HUES6 (cell line): ENCODE measurements around the gene XAGE1A.
"Not testable (repeated sequence)": the region's sequence is repeated elsewhere in the genome, so short reads cannot be mapped to it uniquely, and the experiment has no call there.

ENCODE experiments used
- H3K27ac ChIP-seq: 2 replicates; pipeline ENCODE4 v1.7.0; 2013; ENCODE audit warnings: low read depth, mild to moderate bottlenecking, low read length, inconsistent platforms
- H3K27me3 ChIP-seq: 2 replicates; pipeline ENCODE4 v1.6.1; 2013; ENCODE audit warnings: low read length; ENCODE audit not compliant: control insufficient read depth, insufficient read depth
- H3K36me3 ChIP-seq: 2 replicates; pipeline ENCODE4 v1.6.1; 2013; ENCODE audit warnings: low read length; ENCODE audit not compliant: control insufficient read depth, insufficient read depth
- H3K4me1 ChIP-seq: 2 replicates; pipeline ENCODE4 v1.6.1; 2013; ENCODE audit warnings: low read length; ENCODE audit not compliant: control insufficient read depth, insufficient read depth
- H3K4me3 ChIP-seq: 2 replicates; pipeline ENCODE4 v1.5.1; 2013; ENCODE audit warnings: low read depth, low read length
- H3K9ac ChIP-seq: one replicate; pipeline ENCODE4 v1.6.1; 2013; ENCODE audit warnings: mild to moderate bottlenecking, low read length
- H3K9me3 ChIP-seq: 2 replicates; pipeline ENCODE4 v1.6.1; 2013; ENCODE audit warnings: low read depth, low read length; ENCODE audit not compliant: control insufficient read depth, insufficient read depth

Gene XAGE1A

DNA sequence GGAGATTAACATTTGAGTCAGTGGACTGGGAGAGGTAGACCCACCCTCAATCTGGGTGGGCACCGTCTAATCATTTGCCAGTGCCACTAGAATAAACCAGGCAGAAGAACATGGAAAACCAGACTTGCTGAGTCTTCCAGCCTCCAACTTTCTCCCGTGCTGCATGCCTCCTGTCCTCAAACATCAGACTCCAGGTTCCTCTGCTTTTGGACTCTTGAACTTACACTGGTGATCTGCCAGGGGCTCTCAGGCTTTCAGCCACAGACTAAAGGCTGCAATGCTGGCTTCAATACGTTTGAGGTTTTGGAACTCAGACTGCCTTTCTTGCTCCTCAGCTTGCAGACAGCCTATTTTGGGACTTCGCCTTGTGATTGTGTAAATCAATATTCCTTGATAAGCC lies 45.4 kb downstream of the XAGE1A start:
- not testable (repeated sequence) for H3K9me3 ChIP-seq, H3K4me1 ChIP-seq, H3K4me3 ChIP-seq, H3K27me3 ChIP-seq, H3K36me3 ChIP-seq, H3K27ac ChIP-seq, H3K9ac ChIP-seq

DNA sequence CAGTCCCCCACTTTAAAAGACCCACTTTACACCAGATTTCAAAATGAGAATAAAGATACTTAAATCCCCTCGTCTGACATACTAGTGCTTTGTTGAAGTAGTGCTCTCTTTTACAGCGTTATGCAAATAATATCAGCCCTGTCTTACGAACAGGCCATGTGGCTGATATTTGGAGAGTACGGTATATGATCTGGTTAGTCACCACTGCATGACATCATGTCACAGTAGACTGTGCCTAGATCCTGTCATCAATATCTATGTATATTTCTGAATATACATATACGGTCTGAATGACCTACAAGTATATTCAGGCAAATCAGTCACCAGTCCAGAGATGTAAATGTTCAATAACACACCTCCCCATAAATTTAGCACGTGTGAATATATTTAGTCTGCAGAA lies 46.7 kb downstream of the XAGE1A start:
- Histone ChIP-seq H3K4me1 (no peaks in the 10 kb centered on the region; the same call in 1 of the 2 replicates), H3K27ac (no peak overlapping the region), H3K9me3 (peaks cover 4% of the 10 kb centered on the region; the same call in 1 of the 2 replicates), H3K4me3 (no peak overlapping the region), H3K27me3 (peaks cover 4% of the 10 kb centered on the region; the same call in 1 of the 2 replicates), H3K36me3 (no peaks in the 10 kb centered on the region), H3K9ac (no peak overlapping the region)

DNA sequence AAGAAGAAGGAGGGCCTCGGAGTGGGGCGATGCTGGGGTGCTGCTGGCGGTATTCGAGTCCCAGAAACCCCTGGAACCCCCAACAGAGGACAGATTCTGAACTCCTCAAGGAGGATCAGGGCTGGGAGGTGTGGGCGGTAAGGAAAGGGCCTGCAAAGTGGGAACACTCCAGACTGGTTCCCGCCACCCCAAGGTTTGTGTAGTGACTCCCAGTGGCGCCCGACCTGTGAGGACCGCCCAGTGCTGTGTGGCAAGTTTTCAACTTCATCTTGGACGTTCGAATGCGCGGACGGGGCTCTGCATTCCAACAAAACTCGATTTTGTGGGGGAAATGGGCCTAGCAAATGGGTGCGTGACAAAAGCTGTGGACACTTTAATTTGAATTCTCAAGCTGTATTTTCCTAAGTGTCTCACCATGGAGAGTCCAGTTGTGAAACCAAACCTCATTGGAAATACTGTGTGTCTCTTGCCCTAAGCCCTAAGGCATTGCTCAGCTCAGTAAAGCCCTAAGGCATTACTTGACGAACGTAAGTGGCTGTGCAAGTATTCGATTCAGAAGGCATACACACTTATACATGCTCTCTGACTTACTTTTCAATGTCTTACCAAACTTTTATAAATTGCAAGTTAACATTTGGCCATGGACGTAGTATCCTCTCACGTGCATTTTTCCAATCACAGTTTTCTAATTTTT lies 48.7 kb downstream of the XAGE1A start:
- Histone ChIP-seq H3K9me3 (peaks cover 4% of the 10 kb centered on the region; the same call in 1 of the 2 replicates), H3K9ac (no peak overlapping the region), H3K36me3 (no peaks in the 10 kb centered on the region), H3K27me3 (peaks cover 4% of the 10 kb centered on the region; the same call in 1 of the 2 replicates), H3K4me3 (no peak overlapping the region), H3K4me1 (no peaks in the 10 kb centered on the region; the same call in 1 of the 2 replicates), H3K27ac (no peak overlapping the region)

DNA sequence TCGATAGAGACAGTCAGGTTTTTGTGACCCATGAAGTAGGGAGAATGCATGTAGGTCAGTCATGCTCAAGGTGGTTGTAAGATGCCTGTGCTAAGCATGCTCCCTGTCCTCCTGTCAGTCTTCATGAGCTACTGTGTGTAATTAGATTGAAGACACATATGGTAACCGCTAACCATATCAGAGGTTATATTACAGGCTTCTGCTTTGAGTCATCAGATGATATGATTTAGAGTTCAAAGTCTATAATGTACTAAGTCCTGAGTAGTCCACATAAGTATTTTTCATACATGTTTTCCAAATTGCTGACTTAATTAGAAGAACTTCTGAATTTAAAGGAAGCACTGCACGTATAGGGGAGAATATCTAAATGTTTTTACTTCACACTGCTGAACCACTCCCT lies 53.2 kb downstream of the XAGE1A start:
- H3K27me3 ChIP-seq, H3K4me3 ChIP-seq, H3K36me3 ChIP-seq, H3K27ac ChIP-seq, H3K9ac ChIP-seq, H3K4me1 ChIP-seq: not testable (repeated sequence)
- peaks cover 11% of the 10 kb centered on the region; the same call in 1 of the 2 replicates for H3K9me3 ChIP-seq
